Activated CD8-positive, alpha-beta memory T cell treated with anti-CD3 and anti-CD28 coated beads for 24 hours (primary cell): ENCODE data around the gene COPRS.

Experiments used
- DNase-seq: peaks from one replicate; pipeline ENCODE4 v3.0.0-alpha.2; 2020

The COPRS gene, protein sequence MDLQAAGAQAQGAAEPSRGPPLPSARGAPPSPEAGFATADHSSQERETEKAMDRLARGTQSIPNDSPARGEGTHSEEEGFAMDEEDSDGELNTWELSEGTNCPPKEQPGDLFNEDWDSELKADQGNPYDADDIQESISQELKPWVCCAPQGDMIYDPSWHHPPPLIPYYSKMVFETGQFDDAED

DNA sequence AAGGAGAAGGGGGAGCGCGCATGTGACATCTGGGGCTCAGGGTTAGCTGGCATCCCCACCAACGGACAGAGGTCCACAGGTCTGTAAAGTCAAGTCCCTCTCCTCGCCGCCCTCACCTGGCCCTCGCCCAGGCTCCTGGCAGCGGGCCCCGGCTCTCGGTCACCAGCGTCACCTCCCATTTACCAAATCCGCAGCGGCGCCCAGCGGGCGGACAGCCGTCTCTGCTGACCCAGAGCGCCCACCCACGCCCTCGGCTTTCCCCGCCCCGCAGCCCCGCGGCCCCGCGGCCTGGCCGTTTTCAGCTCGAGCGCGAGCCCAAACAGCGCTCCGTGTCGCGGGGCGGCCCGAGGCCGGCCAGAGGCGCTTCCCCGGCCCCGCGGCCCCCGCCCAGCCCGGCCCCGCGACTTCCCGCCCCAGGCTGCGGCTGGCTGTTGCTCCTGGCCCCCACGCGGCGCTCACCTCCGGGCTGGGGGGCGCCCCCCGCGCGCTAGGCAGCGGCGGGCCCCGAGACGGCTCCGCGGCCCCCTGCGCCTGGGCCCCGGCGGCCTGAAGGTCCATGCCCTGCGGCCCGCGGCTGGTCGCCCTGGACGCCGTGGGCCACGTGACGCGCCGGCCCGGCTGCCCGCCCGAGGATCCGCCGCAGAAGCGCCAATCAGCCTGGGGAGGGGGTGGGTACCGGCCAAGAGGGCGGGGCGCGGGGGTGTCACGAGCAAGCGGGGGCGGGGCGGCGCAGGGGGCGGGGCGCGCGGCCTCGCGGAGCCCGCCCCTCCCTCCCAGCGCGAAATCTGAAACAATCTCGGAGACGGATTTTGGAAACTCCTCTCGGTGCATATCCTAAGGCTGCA is at the start of gene COPRS:
Gene COPRS (minus strand): TSS at position 603 of the 845 bp plus-strand sequence. CDS start 45 bp downstream, at position 558.
- peak; percentile 90 for DNase-seq

DNA sequence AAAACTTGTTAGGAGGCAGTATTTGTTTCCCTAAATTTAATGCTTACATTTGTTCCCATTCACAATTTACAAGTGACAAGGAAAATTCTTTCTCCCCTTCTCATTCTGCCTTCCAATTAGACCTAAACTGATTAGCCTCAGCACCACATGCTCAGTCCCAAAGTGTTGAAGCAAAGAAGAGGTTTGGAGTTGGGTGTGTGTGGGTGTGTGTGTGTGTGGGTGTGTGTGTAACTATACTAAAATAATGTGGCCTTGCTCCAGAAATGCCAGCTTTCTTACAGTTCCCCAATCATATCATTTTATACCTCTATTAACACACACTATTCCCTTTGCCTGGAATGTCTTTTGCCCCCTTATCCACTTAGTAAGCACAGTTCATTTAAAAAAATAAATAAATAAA is 49.3 kb upstream of the COPRS start:
- DNase-seq: no peak

DNA sequence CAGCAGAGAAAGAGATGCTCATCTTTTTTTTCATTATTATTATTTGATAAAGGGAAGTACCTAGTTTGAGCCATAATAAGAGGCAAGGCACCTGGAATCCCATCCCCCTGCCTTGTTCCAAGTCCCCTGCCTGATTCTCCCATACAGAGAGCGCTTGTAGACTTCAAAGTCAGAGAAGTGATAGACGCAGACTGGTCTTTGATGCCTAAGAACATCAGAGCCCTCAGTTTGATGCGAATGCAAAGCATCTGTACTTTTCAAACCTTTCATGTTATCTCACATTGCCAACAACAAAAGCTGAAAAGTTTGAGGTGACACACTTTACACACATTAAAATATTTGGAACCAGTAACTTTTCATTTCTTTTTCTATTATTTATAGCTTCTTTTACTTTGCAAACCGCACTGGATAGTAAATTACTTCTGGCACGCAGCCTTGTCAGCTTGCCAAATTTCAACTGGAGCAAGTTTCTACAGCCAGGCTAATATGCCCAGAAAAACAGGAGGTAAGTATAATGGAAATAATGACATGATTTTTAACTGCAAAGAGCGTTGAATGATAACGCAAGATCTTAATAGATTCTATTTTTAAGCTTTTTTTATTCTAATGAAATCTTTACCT is 48.4 kb upstream of the COPRS start:
- no peak for DNase-seq

DNA sequence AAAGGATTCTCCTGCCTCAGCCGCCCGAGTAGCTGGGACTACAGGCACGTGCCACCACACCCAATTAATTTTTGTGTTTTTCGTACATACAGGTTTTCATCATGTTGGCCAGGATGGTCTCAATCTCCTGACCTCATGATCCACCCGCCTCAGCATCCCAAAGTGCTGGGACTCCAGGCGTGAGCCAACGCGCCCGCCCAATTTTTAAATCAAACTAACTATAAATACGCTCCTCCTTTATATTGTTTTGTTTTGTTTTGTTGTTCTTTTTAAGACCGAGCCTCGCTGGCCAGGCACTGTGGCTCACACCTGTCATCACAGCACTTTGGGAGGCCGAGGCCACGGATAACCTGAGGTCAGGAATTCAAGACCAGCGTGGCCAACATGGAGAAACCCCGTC is 44.4 kb upstream of the COPRS start:
- no peak for DNase-seq

DNA sequence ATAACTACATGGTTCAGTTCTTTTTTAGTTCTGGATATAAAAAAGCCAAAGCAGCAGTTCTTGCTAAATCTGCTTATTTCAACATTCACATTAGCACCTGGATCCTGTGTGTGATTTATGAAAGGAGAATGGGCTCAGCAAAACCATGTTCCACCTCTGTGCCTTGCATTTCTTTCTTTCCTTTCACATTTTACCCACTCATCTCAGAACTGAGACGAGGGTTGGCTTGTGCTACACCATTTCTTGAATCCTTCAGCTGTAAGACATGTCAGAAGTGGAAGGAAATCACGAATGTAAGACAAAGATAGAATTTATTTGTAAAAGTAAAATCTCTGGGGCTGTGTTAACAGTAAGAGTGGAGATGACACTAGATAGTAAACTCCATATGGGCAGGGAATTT is 43.6 kb upstream of the COPRS start:
- DNase-seq: no peak

DNA sequence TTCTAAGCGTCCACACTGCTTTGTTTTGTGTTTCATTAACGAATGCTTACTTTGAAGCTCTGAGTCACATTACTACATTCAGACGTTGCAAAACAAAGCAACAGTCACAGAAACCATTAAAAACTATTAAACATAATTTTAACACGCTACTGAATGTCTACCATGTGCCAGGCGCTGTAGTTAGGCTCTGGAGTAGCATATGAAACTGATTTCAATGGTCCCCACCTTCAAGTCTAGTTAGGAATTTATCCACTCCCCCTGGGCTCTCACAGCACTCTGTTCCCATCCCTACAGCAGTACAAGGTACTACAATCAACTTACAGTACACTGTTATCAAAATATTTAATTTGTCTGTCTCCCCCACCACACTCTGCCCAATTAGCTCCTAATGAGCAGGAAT is 41.8 kb upstream of the COPRS start:
- no peak for DNase-seq

DNA sequence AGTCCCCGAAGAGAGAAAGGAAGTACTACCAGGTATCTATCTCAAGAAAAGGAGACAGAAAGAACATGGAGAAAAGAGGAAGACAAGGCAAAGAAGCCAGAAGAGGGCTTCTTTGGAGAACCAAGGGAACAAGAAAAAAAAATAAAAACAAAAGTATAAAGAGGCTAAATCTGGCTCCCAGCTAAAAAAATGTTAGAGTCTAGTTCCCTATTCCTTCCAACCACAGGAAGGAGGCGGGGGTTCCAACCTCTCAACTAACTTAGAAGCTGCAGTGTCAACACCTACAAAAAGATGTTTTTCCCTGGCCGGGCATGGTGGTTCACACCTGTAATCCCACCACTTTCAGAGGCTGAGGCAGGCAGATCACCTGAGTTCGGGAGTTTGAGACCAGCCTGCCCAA is 29.1 kb upstream of the COPRS start:
- DNase-seq: no peak

DNA sequence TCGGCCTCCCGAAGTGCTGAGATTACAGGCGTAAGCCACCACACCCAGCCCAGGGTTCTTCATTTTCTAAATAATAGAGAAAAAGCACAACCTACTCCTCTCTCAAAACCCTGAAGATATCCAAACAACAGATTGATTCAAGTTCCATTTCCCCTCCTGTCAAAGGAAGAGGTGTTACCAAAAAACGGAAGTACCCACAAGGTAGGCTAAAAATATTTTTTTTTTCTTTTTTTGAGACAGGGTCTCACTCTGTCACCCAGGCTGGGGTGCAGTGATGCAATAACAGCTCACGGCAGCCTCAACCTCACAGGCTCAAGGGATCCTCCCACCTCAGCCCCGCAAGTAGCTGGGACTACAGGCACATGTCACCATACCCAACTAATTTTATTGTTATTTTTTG is 23.5 kb upstream of the COPRS start:
- DNase-seq: no peak

DNA sequence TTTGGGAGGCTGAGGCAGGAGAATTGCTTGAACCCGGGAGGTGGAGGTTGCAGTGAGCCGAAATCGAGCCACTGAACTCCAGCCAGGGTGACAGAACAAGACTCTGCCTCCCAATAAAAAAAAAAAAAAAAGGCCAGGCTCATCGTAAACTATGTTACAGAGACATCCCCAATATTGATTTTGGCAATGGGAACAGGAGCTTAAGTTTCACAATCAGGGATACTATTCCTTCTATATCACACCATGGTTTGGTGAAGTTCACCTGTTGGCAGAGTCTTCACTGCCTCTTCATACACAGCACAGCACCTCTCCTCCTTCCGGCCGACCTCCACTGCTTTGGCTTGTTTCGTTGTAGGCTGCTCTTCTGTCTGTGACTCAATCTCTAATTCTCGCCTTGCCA is 21.3 kb upstream of the COPRS start:
- no peak for DNase-seq

DNA sequence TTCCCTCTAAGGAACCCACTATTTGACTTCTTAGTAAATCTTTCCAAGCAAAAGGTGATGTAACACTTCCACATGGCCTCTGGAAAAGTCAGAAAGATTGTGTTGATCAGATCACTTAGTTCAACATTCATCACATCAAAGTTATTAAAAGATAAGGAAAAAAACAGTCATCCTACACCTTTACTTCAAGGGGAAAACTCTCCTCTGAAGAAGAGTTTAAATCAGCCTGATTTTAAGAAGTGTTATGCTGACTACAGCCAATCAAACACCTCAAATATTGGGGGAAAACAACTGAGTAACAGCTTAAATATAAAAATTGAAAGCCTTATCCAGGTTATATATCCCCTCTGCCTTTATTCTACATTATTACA is 19.6 kb upstream of the COPRS start:
- DNase-seq: no peak

DNA sequence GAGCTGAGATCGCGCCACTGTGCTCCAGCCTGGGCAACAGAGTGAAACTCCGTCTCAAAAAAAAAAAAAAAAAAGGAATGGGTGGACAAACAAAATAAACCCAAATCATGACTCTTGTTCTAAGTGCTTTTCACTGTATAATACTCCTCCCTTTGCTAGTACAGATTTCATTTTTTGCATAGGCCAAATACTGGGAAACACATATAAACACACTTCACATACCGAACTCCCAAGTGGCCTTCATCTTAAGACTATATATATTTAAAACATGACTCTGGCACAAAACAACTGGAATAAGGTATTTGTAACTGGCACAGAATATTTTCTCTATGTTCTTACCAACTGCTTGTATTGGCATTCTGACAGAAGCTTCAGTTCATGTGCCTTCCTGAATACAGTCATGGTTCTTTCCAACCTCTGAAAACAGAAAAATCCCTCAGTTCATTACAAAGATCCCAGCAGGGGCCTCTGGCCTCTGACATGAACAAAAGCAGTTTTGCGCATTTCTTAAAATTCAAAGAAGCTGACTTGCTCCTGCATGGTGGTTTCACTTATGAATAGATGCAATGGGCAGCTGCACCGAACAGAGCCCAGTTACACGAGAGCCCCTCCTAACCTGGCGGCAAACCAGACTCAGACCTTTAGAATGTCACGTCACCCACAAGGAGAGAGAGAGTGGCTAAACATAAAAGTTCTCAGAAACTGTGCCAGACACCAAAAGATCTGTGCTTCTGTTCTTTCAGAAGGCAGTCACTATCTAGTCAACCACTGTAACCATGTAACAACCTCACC is 19.1 kb upstream of the COPRS start:
- peak; percentile 74 for DNase-seq

DNA sequence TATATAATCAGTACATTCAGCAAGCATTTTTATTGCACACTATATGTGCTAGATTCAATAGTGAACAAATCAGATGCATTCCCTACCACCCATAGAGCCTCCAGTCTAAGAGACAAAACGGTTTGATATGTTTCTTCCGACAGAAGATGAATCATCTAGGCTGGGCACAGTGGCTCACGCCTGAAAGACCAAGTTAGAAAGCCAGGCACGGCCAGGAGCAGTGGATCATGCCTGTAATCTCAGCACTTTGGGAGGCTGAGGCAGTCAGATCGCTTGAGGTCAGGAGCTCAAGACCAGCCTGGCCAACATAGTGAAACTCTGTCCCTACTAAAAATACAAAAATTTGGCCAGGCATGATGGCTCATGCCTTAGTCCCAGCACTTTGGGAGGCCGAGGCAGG is 18.3 kb upstream of the COPRS start:
- DNase-seq: no peak

DNA sequence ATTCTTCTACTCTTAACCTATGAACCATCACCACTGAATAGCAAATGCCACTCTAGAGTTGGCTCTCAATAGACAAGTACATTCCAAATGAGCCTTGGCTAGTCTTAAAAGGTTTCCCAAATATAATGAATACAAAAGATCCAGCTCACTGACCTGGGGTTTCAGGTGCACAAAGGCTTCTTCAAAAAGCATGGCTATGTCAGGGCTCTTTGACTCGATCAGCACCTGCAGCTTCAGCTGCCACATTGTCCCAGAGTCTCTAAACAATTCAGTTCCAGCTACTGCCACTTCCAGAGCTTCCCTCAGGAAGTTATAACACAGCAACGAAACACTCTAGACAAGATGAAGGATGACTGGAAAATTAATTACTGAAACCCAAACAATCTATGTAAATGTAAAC is 16.0 kb upstream of the COPRS start:
- DNase-seq: no peak

DNA sequence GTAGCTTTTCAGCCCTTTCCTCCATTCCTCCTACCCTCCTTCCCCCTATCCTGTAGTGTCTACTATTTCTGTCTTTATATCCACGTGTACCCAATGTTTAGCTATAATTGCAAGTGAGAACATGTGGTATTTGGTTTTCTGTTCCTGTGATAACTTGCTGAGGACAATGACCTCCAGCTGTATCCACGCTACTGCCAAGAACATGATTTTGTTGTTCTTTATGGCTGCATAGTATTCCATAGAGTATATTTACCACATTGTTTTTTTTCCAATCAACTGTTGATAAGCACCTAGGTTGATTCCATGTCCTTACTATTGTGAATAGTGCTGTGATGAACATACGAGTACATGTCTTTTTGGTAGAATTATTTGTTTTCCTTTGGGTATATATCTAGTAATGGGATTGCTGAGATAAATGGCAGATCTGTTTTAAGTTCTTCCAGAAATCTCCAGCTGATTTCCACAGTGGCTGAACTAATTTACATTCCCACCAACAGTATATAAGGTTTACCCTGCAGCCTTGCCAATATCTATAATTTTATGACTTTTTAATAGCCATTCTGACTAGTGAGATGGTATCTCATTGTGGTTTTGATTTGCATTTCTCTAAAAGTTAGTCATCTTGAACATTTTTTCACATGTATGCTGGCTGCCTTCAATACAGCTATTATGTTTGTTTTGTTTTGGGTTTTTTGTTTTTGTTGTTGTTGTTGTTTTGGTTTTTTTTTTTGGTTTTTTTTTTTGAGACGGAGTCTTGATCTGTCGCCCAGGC is 10.9 kb upstream of the COPRS start:
- DNase-seq: no peak

DNA sequence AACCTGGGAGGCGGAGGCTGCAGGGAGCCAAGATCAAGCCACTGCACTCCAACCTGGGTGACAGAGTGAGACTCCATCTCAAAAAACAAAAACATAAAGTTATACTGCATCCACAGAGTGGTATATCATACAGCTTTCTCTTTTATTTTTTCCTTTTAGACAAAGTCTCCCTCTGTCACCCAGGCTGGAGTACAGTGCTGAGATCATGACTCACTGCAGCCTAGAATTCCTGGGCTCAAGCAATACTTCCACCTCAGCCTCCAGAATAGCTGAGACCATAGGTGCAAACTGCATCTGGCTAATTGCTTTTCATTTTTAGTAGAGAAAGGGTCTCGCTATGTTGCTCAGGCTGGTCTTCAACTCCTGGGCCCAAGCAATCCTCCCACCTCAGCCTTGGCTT is 10.0 kb upstream of the COPRS start:
- DNase-seq: no peak

DNA sequence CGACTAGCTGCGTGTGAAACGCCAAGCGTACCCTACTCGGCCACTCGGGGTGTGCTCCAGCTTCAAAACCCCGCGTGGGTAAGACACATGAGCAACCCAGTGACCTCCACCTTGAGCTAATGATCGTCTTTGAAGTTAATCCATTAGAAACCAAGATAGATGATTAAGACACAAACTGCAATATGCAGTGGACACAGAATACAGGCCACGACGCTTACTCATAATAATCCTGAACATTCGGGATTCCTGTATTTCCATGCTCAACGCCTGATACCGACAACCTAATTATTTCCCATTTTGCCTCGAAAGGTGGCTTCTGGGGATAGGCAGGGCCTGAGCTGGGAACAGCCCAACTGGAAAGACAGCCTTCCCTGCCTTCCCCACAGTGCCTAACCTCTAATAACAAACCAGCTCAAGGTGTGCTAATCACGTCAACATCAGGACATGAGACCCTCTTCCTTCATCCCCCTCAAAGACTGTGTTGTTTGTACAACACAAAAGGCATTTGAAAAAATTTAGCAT is 504 bp upstream of the COPRS start:
- DNase-seq: no peak

DNA sequence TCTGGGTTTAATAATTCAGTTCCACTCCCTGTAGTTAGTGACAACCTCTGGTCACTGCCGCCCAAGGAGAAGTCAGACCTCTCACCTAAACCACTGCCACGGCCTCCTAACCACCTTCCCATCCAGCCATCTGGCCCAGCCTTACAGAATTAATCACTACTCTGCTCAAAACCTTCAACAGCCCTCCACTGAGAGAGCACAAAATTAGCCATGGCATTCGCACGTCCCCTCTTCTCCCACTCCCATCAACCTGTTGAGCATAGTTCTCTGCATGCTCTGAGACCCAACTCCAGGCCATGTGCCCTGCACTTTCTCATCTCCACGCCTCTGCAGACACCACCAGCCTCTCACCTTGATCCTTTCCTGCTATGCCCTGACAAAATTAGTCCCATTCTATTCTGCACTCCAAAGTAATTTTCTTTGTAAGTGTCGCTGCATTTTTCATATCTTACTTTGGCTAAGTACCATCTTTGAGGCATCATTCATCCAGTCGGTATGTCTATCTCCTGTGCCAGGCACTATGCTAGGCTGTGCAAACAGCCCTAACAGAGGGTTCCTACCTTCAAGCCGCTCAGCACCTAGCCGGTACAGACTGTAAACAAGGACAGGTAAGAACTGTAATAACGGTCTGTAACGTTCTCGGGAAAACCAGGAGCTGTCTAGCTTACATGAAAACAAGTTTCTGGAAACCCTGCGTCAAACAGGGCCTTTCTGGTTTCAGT is 963 bp downstream of the COPRS start:
- no peak for DNase-seq

DNA sequence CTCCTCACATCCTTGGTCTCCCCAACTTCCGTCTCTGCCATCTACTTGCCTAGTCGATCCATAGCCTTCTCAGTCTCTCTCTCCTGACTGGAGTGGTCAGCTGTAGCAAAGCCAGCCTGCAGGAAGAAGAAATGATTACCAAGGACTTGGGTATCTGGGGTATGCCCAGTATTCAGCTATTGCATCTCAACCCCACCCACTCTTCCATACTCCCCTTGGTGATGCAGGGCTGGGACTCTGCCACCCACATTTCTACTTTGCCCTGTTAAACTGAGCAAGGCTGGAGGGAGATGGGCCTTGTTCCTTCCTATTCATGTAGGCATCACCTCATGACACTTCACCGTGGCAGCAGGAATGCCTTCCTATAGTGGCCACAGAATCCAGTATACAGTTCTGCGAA is 2.3 kb downstream of the COPRS start:
- no peak for DNase-seq

DNA sequence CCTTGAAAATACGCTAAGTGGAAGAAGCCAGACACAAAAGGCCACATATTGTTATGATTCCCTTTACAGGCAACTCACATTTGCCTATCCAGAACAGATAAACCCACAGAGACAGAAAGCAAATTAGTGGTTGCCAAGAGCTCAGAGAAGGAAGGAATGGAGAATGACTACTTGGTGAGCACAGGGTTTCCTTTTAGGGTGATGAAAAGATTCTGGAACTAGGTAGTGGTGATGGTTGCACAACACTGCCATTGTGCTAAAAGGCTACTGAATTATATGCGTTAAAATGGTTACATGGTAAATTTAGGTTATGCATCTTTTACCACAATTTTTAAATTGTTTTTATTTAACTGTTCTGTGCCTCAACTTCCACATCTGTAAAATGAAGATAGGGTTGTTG is 4.4 kb downstream of the COPRS start:
- no peak for DNase-seq

DNA sequence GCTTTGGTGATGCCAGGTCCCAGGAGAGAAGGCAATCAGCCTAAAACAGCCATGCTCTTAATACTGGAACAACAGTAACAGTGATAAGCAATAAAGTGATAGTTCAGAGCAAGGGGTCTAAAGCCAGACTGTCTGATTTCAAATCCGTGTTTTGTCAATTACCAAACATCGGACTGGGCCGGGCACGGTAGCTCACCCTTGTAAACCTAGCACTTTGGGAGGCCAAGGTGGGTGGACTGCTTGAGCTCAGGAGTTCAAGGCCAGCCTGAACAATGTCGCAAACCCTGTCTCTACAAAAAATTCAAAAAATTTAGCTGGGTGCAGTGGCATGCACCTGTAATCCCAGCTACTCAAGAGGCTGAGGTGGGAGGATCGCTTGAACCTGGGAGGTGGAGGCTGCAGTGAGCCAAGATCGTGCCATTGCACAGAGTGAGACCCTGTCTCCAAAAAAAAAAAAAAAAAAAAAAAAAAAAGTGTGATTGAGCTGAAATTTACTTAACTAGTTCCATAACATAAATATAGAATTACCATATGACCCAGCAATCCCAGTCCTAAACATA is 5.1 kb downstream of the COPRS start:
- no peak for DNase-seq

DNA sequence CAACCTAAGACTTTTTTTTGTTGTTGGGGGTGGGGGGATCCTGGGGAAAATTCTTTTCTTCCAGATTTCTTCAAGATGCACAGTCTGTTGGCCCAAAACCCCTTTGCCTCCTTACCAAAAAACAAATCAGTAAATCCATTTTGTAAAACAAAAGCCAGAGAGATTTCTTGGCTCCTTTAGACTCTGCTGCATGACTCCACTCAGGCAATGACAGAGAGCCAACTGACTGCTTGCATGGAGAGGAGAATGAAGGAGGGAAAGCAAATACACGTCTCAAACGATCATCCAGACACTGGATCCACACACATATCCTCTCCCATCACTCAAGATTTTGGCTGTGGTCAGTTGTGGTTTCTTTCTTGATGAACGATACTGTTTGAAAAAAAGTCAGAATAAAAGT is 13.8 kb downstream of the COPRS start:
- no peak for DNase-seq
